Endothelial cell of umbilical vein (primary cell): ENCODE measurements around the gene CEMP1. TPM values are rescaled to one million over a fixed set of nuclear protein-coding genes. Genes with fewer than 3 reads are reported as not detected.

Source experiments
- BruUV-seq: library from RNA; stranded (reverse); fragments of 400-500 nt; replicated peaks from 2 replicates; lab custom pipeline; 2021; lab: Mats Ljungman, UMichigan
- CTCF ChIA-PET: fragments of 300-600, 350-600 bp; sonication (Branson Sonifier 250); formaldehyde crosslinking; loops from one replicate; lab custom pipeline; 2021; ENCODE audit warnings: antibody characterized with exemption, inconsistent platforms; lab: Charles Lee
- POLR2A ChIA-PET: fragments of 300-600, 350-600 bp; sonication (Branson Sonifier 250); formaldehyde crosslinking; loops from one replicate; lab custom pipeline; 2021; ENCODE audit warnings: antibody characterized with exemption, inconsistent platforms; lab: Charles Lee
- DNase-seq: peaks from one replicate; pipeline ENCODE4 v3.0.0-alpha.2; 2011; ENCODE audit warnings: low read depth, low spot score
- FAIRE-seq: peaks from 2 replicates; lab custom pipeline; 2011; peaks lifted over from hg19 to GRCh38; lab: Jason Lieb, UNC
- H2AFZ ChIP-seq: 2 replicates; pipeline ENCODE4 v1.6.0; 2012; ENCODE audit warnings: low read depth, low read length, control low read depth, inconsistent platforms
- H3K27ac ChIP-seq: 2 replicates; pipeline ENCODE4 v1.5.1; 2011; ENCODE audit warnings: low read depth, mild to moderate bottlenecking, control low read depth, low read length, moderate library complexity; ENCODE audit not compliant: insufficient read depth
- H3K27me3 ChIP-seq, 2 experiments: 2 replicates each; pipeline versions ENCODE4 v1.6.0 to v1.6.1; 2011; ENCODE audit warnings: low read length in 2 of 2, mixed read lengths in 1 of 2; ENCODE audit not compliant: control insufficient read depth in 2 of 2, insufficient read depth in 2 of 2
- H3K36me3 ChIP-seq, 2 experiments: 2 replicates in 1 of 2; 3 replicates in 1 of 2; pipeline ENCODE4 v1.5.1; 2011; ENCODE audit warnings: low read length in 2 of 2, mild to moderate bottlenecking in 1 of 2, moderate library complexity in 1 of 2; ENCODE audit not compliant: control insufficient read depth in 2 of 2, insufficient read depth in 2 of 2; ENCODE audit errors: extremely low read depth in 1 of 2
- H3K4me1 ChIP-seq: 3 replicates; pipeline ENCODE4 v1.5.1; 2011; ENCODE audit warnings: mild to moderate bottlenecking, low read length; ENCODE audit not compliant: control insufficient read depth, insufficient read depth; ENCODE audit errors: extremely low read depth
- H3K4me2 ChIP-seq: 2 replicates; pipeline ENCODE4 v1.6.1; 2011; ENCODE audit warnings: low read length, control low read depth, mixed read lengths; ENCODE audit not compliant: insufficient read depth
- H3K4me3 ChIP-seq, 3 experiments: fragments of 200-600 bp in 1 of 3; sonication (generic), shearing (Covaris generic) in 1 of 3; replicated peaks in 1 of 3; 2 replicates each; pipeline ENCODE4 v1.5.1; 2011 to 2016; ENCODE audit warnings: control low read depth in 3 of 3, low read length in 3 of 3, mild to moderate bottlenecking in 2 of 3, inconsistent platforms in 1 of 3, low read depth in 1 of 3, moderate library complexity in 1 of 3; ENCODE audit not compliant: insufficient read depth in 1 of 3
- H3K79me2 ChIP-seq: 2 replicates; pipeline ENCODE4 v1.6.0; 2012; ENCODE audit warnings: low read length, inconsistent platforms; ENCODE audit not compliant: control insufficient read depth, insufficient read depth
- H3K9ac ChIP-seq: replicated peaks from 2 replicates; pipeline ENCODE3; 2011; ENCODE audit warnings: low read length, control low read depth; ENCODE audit not compliant: insufficient read depth; ENCODE audit errors: extremely low read depth
- H3K9me1 ChIP-seq: replicated peaks from 3 replicates; pipeline ENCODE4 v1.6.0; 2011; ENCODE audit warnings: mild to moderate bottlenecking, low read length; ENCODE audit not compliant: control insufficient read depth, insufficient read depth; ENCODE audit errors: extremely low read depth
- H3K9me3 ChIP-seq: replicated peaks from 2 replicates; pipeline ENCODE4 v1.5.1; 2012; ENCODE audit warnings: low read length, inconsistent platforms; ENCODE audit not compliant: control insufficient read depth, insufficient read depth
- H4K20me1 ChIP-seq: replicated peaks from 2 replicates; pipeline ENCODE3; 2011; ENCODE audit warnings: mild to moderate bottlenecking, low read length; ENCODE audit not compliant: control insufficient read depth, insufficient read depth; ENCODE audit errors: extremely low read depth
- EZH2 ChIP-seq: IDR thresholded peaks from 2 replicates; pipeline ENCODE4 v1.6.1; 2012; ENCODE audit warnings: borderline replicate concordance, low read depth, mild to moderate bottlenecking, moderate library complexity, low read length, inconsistent platforms; ENCODE audit not compliant: severe bottlenecking
- FOS ChIP-seq: IDR thresholded peaks from 2 replicates; pipeline ENCODE4 v1.6.1; 2011; ENCODE audit warnings: mild to moderate bottlenecking, low read length, moderate library complexity, borderline replicate concordance; ENCODE audit not compliant: insufficient read depth
- GATA2 ChIP-seq: IDR thresholded peaks from 2 replicates; pipeline ENCODE4 v1.7.0; 2011; ENCODE audit warnings: low read depth, mild to moderate bottlenecking, moderate library complexity, mixed read lengths, low read length; ENCODE audit not compliant: insufficient read length, insufficient read depth
- JUN ChIP-seq: IDR thresholded peaks from 2 replicates; pipeline ENCODE4 v1.6.1; 2011; ENCODE audit warnings: borderline replicate concordance, low read depth; ENCODE audit not compliant: insufficient read length, insufficient read depth
- MAX ChIP-seq: IDR thresholded peaks from 2 replicates; pipeline ENCODE4 v1.6.1; 2011; ENCODE audit not compliant: insufficient read depth, insufficient read length
- MYC ChIP-seq: IDR thresholded peaks from one replicate; pipeline ENCODE4 v1.6.1; 2011; ENCODE audit warnings: mild to moderate bottlenecking, low read depth, low read length
- POLR2A ChIP-seq: IDR thresholded peaks from 2 replicates; pipeline ENCODE4 v1.6.1; 2012; ENCODE audit warnings: low read depth, mild to moderate bottlenecking, control low read depth, low read length
- POLR2AphosphoS5 ChIP-seq: IDR thresholded peaks from 2 replicates; pipeline ENCODE4 v1.6.1; 2012; ENCODE audit warnings: low read depth, mild to moderate bottlenecking, control low read depth, low read length, moderate library complexity; ENCODE audit not compliant: insufficient read depth
- dilution Hi-C: fragments of 300-500 bp; cut with MboI; formaldehyde crosslinking; loops from one replicate; pipeline ENCODE4 v1.15.0; 2019; ENCODE audit warnings: low sequenced_read_pairs; ENCODE audit not compliant: extremely low pct_ligation_motif_present
- intact Hi-C: fragments of 100-400 bp; cut with micrococcal nuclease; formaldehyde crosslinking; loops from one replicate; pipeline ENCODE4 v1.10.0; 2022
- polyA plus RNA-seq, 4 experiments: library from polyadenylated mRNA; depleted of rRNA in 3 of 4; stranded (reverse) in 3 of 4; unstranded in 1 of 4; fragments of >200 nt; gene quantifications; 2 replicates each; pipeline versions ENCODE4 v1.2.1 to v1.2.3, GENCODE V29; 2011 to 2012; ENCODE audit warnings: missing spikeins in 1 of 4
- total RNA-seq: library from RNA; stranded (reverse); gene quantifications from 2 replicates; pipeline ENCODE4 v1.2.3, GENCODE V29; 2021
- TF ChIP-seq, protein P1 (sequence below), 2 donors: IDR thresholded peaks; 1 replicate in 1 of 2; 2 replicates in 1 of 2; pipeline ENCODE4 v1.5.1; 2011; ENCODE audit warnings: low read length in 2 of 2, mild to moderate bottlenecking in 2 of 2, moderate library complexity in 2 of 2, control low read depth in 1 of 2, inconsistent platforms in 1 of 2, low read depth in 1 of 2; ENCODE audit not compliant: insufficient read depth in 1 of 2; ENCODE audit errors: extremely low read depth in 1 of 2

The CEMP1 gene
- total and polyA plus RNA-seq, 2 donors (not counting 3 experiments of a cell fraction or from before 2014, with no cell fraction given), result not detected

GRCh38 chr16:2526135-2526534, 5.1 kb downstream of the CEMP1 start:
- DNase-seq (no peak), FAIRE-seq (no peak)
- TF ChIP-seq POLR2A (no peak), JUN (no peak), MAX (no peak), FOS (no peak), POLR2AphosphoS5 (no peak), MYC (no peak), EZH2 (no peak), GATA2 (no peak)
- TF ChIP-seq, protein P1, sequence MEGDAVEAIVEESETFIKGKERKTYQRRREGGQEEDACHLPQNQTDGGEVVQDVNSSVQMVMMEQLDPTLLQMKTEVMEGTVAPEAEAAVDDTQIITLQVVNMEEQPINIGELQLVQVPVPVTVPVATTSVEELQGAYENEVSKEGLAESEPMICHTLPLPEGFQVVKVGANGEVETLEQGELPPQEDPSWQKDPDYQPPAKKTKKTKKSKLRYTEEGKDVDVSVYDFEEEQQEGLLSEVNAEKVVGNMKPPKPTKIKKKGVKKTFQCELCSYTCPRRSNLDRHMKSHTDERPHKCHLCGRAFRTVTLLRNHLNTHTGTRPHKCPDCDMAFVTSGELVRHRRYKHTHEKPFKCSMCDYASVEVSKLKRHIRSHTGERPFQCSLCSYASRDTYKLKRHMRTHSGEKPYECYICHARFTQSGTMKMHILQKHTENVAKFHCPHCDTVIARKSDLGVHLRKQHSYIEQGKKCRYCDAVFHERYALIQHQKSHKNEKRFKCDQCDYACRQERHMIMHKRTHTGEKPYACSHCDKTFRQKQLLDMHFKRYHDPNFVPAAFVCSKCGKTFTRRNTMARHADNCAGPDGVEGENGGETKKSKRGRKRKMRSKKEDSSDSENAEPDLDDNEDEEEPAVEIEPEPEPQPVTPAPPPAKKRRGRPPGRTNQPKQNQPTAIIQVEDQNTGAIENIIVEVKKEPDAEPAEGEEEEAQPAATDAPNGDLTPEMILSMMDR (IDR thresholded peaks at IDR 0.05; ENCODE audit: extremely low read depth in 1 of 2, insufficient read depth in 1 of 2, low read depth in 1 of 2, low read length in 2 of 2), result no peak
- Histone ChIP-seq H3K4me3 (no peak overlapping the region), H3K9me3 (no peaks in the 10 kb centered on the region), H3K79me2 (peaks cover 3% of the 10 kb centered on the region), H3K4me2 (no peak overlapping the region), H2AFZ (no peak overlapping the region), H3K36me3 (peaks cover 7 to 45% of the 10 kb centered on the region in 2 experiments), H3K9me1 (no peaks in the 10 kb centered on the region), H3K9ac (no peak overlapping the region), H3K27ac (no peak overlapping the region), H3K4me1 (peaks cover 4% of the 10 kb centered on the region), H4K20me1 (no peaks in the 10 kb centered on the region), H3K27me3 (no peaks in the 10 kb centered on the region)
- POLR2A ChIA-PET, result no interaction called here
- dilution Hi-C loops, result no loop called here
- no TSS peak for BruUV-seq
- intact Hi-C loops, result no loop called here
- CTCF ChIA-PET, result no interaction called here
